GM23338 (cell line): ENCODE measurements around the gene SLC35G2. TPM values are rescaled to one million over a fixed set of nuclear protein-coding genes. Genes with fewer than 3 reads are reported as not detected.

Experiments used
- ATAC-seq: fragments of 200-7000 bp; cut with Tn5 transposase; 3 replicates; pipeline ENCODE4 v1.9.1; 2020
- DNase-seq: peaks from one replicate; pipeline ENCODE4 v3.0.0-alpha.2; 2015; ENCODE audit warnings: low spot score
- H2AFZ ChIP-seq: fragments of 200-600 bp; sonication (generic); 2 replicates; pipeline ENCODE4 v1.8.0; 2016; ENCODE audit warnings: antibody characterized with exemption, mild to moderate bottlenecking, moderate library complexity
- H3F3A ChIP-seq: fragments of 200-600 bp; sonication (generic); replicated peaks from 2 replicates; pipeline ENCODE4 v1.8.0; 2017; ENCODE audit warnings: antibody characterized with exemption, mixed run types, low read depth
- H3K27ac ChIP-seq: fragments of 200-600 bp; sonication (generic); 2 replicates; pipeline ENCODE4 v1.6.1; 2016; ENCODE audit warnings: low read depth
- H3K27me3 ChIP-seq: fragments of 200-600 bp; sonication (generic); 2 replicates; pipeline ENCODE4 v1.8.0; 2016; ENCODE audit warnings: mild to moderate bottlenecking, mixed run types, moderate library complexity; ENCODE audit not compliant: insufficient read depth
- H3K36me3 ChIP-seq: fragments of 200-600 bp; sonication (generic); 2 replicates; pipeline ENCODE4 v1.8.0; 2016; ENCODE audit warnings: mild to moderate bottlenecking; ENCODE audit not compliant: insufficient read depth
- H3K4me1 ChIP-seq: fragments of 200-600 bp; sonication (generic); 2 replicates; pipeline ENCODE4 v1.8.0; 2016; ENCODE audit warnings: mild to moderate bottlenecking, moderate library complexity; ENCODE audit not compliant: insufficient read depth
- H3K4me2 ChIP-seq: fragments of 200-600 bp; sonication (generic); 2 replicates; pipeline ENCODE4 v1.7.1; 2017; ENCODE audit warnings: mixed run types
- H3K4me3 ChIP-seq: fragments of 200-600 bp; sonication (generic); 2 replicates; pipeline ENCODE4 v1.6.1; 2016; ENCODE audit warnings: mixed run types
- H3K79me2 ChIP-seq: fragments of 200-600 bp; sonication (generic); replicated peaks from 2 replicates; pipeline ENCODE4 v1.8.0; 2017; ENCODE audit warnings: mild to moderate bottlenecking; ENCODE audit not compliant: insufficient read depth
- H3K9me2 ChIP-seq: fragments of 200-600 bp; sonication (generic); 2 replicates; pipeline ENCODE4 v1.8.0; 2017; ENCODE audit not compliant: insufficient read depth
- H4K20me1 ChIP-seq: fragments of 200-600 bp; sonication (generic); replicated peaks from 2 replicates; pipeline ENCODE4 v1.8.0; 2017; ENCODE audit warnings: mild to moderate bottlenecking; ENCODE audit not compliant: insufficient read depth
- H3K27ac Mint-ChIP-seq: 2 replicates; pipeline ENCODE4 v1.8.0; 2020; ENCODE audit warnings: inconsistent platforms, mild to moderate bottlenecking, moderate library complexity, mixed read lengths
- H3K27me3 Mint-ChIP-seq: 3 replicates; pipeline ENCODE4 v1.8.0; 2022; ENCODE audit warnings: low read depth, mild to moderate bottlenecking, moderate library complexity, mixed read lengths, inconsistent platforms; ENCODE audit not compliant: insufficient read depth, poor library complexity
- H3K36me3 Mint-ChIP-seq: 3 replicates; pipeline ENCODE4 v1.8.0; 2021; ENCODE audit warnings: low read depth, mild to moderate bottlenecking, inconsistent platforms, moderate library complexity, mixed read lengths
- H3K4me1 Mint-ChIP-seq: 3 replicates; pipeline ENCODE4 v1.8.0; 2020; ENCODE audit warnings: mild to moderate bottlenecking, inconsistent platforms, mixed read lengths
- H3K4me3 Mint-ChIP-seq: 3 replicates; pipeline ENCODE4 v1.8.0; 2021; ENCODE audit warnings: moderate library complexity, mild to moderate bottlenecking, inconsistent platforms, mixed read lengths
- H3K9me3 Mint-ChIP-seq: 3 replicates; pipeline ENCODE4 v1.8.0; 2020; ENCODE audit warnings: moderate library complexity, mild to moderate bottlenecking, inconsistent platforms, mixed read lengths
- CREB1 ChIP-seq: fragments of 250-450 bp; sonication (Bioruptor Pico); IDR thresholded peaks from 2 replicates; pipeline ENCODE4 v1.5.0; 2020; ENCODE audit warnings: low read depth, mild to moderate bottlenecking, moderate library complexity
- ZNF331 ChIP-seq: fragments of 250-450 bp; sonication (Bioruptor Pico); IDR thresholded peaks from 2 replicates; pipeline ENCODE4 v1.5.0; 2020; ENCODE audit warnings: low read depth, mild to moderate bottlenecking, moderate library complexity
- polyA plus RNA-seq: library from polyadenylated mRNA; unstranded; fragments of >200 nt; fragmentation: Nextera tagmentation; extraction: Ambion mirVana; gene quantifications from 2 replicates; pipeline ENCODE4 v1.2.1, GENCODE V29; 2016
- total RNA-seq: library from RNA; depleted of rRNA; stranded (reverse); fragments of >200 nt; shearing (Covaris generic); gene quantifications from 2 replicates; pipeline ENCODE4 v1.2.3, GENCODE V29; 2014
- TF ChIP-seq, protein P1 (sequence below), 2 experiments: fragments of 200-600 bp in 1 of 2; sonication (generic) in 1 of 2; conservative IDR thresholded peaks; 2 replicates each; pipeline versions ENCODE4 v1.5.1 to v1.6.1; 2016 to 2017; ENCODE audit warnings: antibody characterized with exemption in 2 of 2, low read depth in 2 of 2, mild to moderate bottlenecking in 2 of 2, moderate library complexity in 1 of 2
- TF ChIP-seq, protein P2 (sequence below): fragments of 250-450 bp; sonication (Bioruptor Pico); IDR thresholded peaks from 2 replicates; pipeline ENCODE4 v1.5.0; 2020; ENCODE audit warnings: mild to moderate bottlenecking, moderate library complexity
- TF ChIP-seq, protein P3 (sequence below): IDR thresholded peaks from one replicate; pipeline ENCODE4 v1.6.1; 2018; ENCODE audit warnings: antibody characterized with exemption; ENCODE audit not compliant: unreplicated experiment

SLC35G2 gene
- total and polyA plus RNA-seq, 2 experiments from 2014 or later, result 6.8 to 8.8 TPM

DNA sequence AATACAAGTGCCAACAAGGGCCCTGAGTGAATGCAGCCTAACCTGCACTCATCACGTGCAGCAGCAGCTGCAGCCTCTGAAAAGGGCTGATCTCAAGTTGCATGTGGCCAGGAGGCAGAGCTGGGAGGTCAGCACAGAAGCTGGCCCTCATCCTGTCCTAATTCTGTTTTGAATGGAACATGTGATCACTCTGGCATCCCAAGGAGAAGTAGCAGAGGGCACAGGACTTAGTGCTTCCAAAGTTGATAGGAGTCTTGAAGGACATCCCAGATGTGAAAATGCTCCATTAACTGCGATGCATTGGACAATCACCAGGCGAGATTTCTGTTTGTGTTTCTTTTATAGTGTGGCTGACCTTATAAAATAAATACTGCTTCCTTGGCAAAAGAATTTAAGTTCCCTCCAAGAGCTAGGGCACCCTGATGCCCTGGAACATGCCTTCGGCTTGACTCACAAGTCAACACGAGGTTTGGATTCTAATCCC is 35.2 kb upstream of the SLC35G2 start (continued):
- TF ChIP-seq, protein P1, sequence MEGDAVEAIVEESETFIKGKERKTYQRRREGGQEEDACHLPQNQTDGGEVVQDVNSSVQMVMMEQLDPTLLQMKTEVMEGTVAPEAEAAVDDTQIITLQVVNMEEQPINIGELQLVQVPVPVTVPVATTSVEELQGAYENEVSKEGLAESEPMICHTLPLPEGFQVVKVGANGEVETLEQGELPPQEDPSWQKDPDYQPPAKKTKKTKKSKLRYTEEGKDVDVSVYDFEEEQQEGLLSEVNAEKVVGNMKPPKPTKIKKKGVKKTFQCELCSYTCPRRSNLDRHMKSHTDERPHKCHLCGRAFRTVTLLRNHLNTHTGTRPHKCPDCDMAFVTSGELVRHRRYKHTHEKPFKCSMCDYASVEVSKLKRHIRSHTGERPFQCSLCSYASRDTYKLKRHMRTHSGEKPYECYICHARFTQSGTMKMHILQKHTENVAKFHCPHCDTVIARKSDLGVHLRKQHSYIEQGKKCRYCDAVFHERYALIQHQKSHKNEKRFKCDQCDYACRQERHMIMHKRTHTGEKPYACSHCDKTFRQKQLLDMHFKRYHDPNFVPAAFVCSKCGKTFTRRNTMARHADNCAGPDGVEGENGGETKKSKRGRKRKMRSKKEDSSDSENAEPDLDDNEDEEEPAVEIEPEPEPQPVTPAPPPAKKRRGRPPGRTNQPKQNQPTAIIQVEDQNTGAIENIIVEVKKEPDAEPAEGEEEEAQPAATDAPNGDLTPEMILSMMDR (conservative IDR thresholded peaks at IDR 0.05; ENCODE audit: low read depth in 2 of 2), result no peak
- TF ChIP-seq, protein P2, sequence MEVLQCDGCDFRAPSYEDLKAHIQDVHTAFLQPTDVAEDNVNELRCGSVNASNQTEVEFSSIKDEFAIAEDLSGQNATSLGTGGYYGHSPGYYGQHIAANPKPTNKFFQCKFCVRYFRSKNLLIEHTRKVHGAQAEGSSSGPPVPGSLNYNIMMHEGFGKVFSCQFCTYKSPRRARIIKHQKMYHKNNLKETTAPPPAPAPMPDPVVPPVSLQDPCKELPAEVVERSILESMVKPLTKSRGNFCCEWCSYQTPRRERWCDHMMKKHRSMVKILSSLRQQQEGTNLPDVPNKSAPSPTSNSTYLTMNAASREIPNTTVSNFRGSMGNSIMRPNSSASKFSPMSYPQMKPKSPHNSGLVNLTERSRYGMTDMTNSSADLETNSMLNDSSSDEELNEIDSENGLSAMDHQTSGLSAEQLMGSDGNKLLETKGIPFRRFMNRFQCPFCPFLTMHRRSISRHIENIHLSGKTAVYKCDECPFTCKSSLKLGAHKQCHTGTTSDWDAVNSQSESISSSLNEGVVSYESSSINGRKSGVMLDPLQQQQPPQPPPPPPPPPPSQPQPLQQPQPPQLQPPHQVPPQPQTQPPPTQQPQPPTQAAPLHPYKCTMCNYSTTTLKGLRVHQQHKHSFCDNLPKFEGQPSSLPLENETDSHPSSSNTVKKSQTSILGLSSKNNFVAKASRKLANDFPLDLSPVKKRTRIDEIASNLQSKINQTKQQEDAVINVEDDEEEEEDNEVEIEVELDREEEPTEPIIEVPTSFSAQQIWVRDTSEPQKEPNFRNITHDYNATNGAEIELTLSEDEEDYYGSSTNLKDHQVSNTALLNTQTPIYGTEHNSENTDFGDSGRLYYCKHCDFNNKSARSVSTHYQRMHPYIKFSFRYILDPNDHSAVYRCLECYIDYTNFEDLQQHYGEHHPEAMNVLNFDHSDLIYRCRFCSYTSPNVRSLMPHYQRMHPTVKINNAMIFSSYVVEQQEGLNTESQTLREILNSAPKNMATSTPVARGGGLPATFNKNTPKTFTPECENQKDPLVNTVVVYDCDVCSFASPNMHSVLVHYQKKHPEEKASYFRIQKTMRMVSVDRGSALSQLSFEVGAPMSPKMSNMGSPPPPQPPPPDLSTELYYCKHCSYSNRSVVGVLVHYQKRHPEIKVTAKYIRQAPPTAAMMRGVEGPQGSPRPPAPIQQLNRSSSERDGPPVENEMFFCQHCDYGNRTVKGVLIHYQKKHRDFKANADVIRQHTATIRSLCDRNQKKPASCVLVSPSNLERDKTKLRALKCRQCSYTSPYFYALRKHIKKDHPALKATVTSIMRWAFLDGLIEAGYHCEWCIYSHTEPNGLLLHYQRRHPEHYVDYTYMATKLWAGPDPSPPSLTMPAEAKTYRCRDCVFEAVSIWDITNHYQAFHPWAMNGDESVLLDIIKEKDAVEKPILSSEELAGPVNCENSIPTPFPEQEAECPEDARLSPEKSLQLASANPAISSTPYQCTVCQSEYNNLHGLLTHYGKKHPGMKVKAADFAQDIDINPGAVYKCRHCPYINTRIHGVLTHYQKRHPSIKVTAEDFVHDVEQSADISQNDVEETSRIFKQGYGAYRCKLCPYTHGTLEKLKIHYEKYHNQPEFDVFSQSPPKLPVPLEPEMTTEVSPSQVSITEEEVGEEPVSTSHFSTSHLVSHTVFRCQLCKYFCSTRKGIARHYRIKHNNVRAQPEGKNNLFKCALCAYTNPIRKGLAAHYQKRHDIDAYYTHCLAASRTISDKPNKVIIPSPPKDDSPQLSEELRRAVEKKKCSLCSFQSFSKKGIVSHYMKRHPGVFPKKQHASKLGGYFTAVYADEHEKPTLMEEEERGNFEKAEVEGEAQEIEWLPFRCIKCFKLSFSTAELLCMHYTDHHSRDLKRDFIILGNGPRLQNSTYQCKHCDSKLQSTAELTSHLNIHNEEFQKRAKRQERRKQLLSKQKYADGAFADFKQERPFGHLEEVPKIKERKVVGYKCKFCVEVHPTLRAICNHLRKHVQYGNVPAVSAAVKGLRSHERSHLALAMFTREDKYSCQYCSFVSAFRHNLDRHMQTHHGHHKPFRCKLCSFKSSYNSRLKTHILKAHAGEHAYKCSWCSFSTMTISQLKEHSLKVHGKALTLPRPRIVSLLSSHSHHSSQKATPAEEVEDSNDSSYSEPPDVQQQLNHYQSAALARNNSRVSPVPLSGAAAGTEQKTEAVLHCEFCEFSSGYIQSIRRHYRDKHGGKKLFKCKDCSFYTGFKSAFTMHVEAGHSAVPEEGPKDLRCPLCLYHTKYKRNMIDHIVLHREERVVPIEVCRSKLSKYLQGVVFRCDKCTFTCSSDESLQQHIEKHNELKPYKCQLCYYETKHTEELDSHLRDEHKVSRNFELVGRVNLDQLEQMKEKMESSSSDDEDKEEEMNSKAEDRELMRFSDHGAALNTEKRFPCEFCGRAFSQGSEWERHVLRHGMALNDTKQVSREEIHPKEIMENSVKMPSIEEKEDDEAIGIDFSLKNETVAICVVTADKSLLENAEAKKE (CRISPR knock-in tag), result no peak
- TF ChIP-seq CREB1 (CRISPR knock-in tag), result no peak
- TF ChIP-seq ZNF331 (CRISPR knock-in tag), result no peak

DNA sequence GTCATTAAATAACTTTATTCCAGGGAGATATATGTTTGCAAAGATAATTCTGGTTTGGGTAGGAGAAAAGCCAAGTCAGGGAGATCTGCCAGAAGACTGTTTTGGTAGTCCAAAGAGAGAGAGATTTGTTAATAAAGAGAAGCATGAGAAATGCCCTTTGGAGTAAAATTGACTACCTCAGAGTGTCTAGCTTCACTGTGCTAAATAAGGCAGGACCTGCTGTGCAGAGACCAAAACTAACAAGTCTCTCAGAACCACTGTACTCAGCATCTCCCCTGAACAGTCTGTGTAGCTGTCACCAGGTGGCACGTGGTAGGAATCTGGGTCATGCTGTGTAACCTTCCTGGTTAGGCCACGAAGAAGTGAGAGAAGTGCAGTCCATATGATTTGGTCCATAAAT is 31.6 kb upstream of the SLC35G2 start:
- H3K79me2 ChIP-seq, result no peaks in the 10 kb centered on the region
- peak overlapping the region; percentile 61; the same call in 1 of the 2 replicates for H2AFZ ChIP-seq
- peaks cover 17% of the 10 kb centered on the region for H3K4me1 ChIP-seq
- no peak; the same call in 2 of the 3 replicates for ATAC-seq
- peak overlapping the region; percentile 79 for H3K27ac Mint-ChIP-seq
- H3K36me3 Mint-ChIP-seq, result no peaks in the 10 kb centered on the region
- DNase-seq, result no peak
- H3K4me1 Mint-ChIP-seq, result peaks cover 15% of the 10 kb centered on the region; the same call in 2 of the 3 replicates
- no peak overlapping the region; the same call in 1 of the 2 replicates for H3K27ac ChIP-seq
- H4K20me1 ChIP-seq, result no peaks in the 10 kb centered on the region
- H3K9me2 ChIP-seq, result no peaks in the 10 kb centered on the region
- H3K4me3 Mint-ChIP-seq, result no peak overlapping the region
- H3K36me3 ChIP-seq, result no peaks in the 10 kb centered on the region
- H3K9me3 Mint-ChIP-seq, result no peaks in the 10 kb centered on the region; the same call in 2 of the 3 replicates
- no peak overlapping the region for H3K4me2 ChIP-seq
- H3K27me3 ChIP-seq, result no peaks in the 10 kb centered on the region
- H3K27me3 Mint-ChIP-seq, result peaks cover 3% of the 10 kb centered on the region
- H3F3A ChIP-seq, result no peaks in the 10 kb centered on the region
- no peak overlapping the region for H3K4me3 ChIP-seq
- TF ChIP-seq, protein P3, sequence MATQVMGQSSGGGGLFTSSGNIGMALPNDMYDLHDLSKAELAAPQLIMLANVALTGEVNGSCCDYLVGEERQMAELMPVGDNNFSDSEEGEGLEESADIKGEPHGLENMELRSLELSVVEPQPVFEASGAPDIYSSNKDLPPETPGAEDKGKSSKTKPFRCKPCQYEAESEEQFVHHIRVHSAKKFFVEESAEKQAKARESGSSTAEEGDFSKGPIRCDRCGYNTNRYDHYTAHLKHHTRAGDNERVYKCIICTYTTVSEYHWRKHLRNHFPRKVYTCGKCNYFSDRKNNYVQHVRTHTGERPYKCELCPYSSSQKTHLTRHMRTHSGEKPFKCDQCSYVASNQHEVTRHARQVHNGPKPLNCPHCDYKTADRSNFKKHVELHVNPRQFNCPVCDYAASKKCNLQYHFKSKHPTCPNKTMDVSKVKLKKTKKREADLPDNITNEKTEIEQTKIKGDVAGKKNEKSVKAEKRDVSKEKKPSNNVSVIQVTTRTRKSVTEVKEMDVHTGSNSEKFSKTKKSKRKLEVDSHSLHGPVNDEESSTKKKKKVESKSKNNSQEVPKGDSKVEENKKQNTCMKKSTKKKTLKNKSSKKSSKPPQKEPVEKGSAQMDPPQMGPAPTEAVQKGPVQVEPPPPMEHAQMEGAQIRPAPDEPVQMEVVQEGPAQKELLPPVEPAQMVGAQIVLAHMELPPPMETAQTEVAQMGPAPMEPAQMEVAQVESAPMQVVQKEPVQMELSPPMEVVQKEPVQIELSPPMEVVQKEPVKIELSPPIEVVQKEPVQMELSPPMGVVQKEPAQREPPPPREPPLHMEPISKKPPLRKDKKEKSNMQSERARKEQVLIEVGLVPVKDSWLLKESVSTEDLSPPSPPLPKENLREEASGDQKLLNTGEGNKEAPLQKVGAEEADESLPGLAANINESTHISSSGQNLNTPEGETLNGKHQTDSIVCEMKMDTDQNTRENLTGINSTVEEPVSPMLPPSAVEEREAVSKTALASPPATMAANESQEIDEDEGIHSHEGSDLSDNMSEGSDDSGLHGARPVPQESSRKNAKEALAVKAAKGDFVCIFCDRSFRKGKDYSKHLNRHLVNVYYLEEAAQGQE, result no peak
